ENCODE data around the gene CTIF. TPM values are rescaled to one million over a fixed set of nuclear protein-coding genes. Genes with fewer than 3 reads are reported as not detected.

Gene CTIF
- total and polyA plus RNA-seq, 2 donors (not counting 1 experiment from before 2014, with no cell fraction given): 27.2 to 28.1 TPM

- Histone ChIP-seq H3K4me3 (replicated peaks in 1 of 4; ENCODE audit: control extremely low read depth in 1 of 4, insufficient read depth in 1 of 4, low read depth in 3 of 4, low read length in 4 of 4) (no peak overlapping the region), H3K9me3 (ENCODE audit: control insufficient read depth, insufficient read depth, low read depth, low read length) (no peaks in the 10 kb centered on the region), H4K20me1 (ENCODE audit: control insufficient read depth, extremely low read depth, insufficient read depth, low read length) (no peaks in the 10 kb centered on the region), H2AFZ (ENCODE audit: low read length) (no peak overlapping the region), H3K4me2 (ENCODE audit: extremely low read depth, insufficient read depth, low read length) (no peak overlapping the region), H3K79me2 (ENCODE audit: control insufficient read depth, insufficient read depth, low read length) (no peaks in the 10 kb centered on the region), H3K27me3 (ENCODE audit: control insufficient read depth, insufficient read depth, low read length) (no peaks in the 10 kb centered on the region), H3K36me3 (ENCODE audit: control insufficient read depth, insufficient read depth, low read length) (no peaks in the 10 kb centered on the region), H3K27ac (ENCODE audit: insufficient read depth, low read length) (no peak overlapping the region), H3K9ac (ENCODE audit: insufficient read depth, low read length) (no peak overlapping the region), H3K4me1 (ENCODE audit: control insufficient read depth, extremely low read depth, insufficient read depth, low read length) (peaks cover 17% of the 10 kb centered on the region)
- TF ChIP-seq, protein P1, sequence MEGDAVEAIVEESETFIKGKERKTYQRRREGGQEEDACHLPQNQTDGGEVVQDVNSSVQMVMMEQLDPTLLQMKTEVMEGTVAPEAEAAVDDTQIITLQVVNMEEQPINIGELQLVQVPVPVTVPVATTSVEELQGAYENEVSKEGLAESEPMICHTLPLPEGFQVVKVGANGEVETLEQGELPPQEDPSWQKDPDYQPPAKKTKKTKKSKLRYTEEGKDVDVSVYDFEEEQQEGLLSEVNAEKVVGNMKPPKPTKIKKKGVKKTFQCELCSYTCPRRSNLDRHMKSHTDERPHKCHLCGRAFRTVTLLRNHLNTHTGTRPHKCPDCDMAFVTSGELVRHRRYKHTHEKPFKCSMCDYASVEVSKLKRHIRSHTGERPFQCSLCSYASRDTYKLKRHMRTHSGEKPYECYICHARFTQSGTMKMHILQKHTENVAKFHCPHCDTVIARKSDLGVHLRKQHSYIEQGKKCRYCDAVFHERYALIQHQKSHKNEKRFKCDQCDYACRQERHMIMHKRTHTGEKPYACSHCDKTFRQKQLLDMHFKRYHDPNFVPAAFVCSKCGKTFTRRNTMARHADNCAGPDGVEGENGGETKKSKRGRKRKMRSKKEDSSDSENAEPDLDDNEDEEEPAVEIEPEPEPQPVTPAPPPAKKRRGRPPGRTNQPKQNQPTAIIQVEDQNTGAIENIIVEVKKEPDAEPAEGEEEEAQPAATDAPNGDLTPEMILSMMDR (conservative IDR thresholded peaks at IDR 0.05 in 1 of 2, IDR thresholded peaks at IDR 0.05 in 1 of 2; ENCODE audit: low read depth in 1 of 2, low read length in 2 of 2): no peak
- TF ChIP-seq EZH2 (IDR thresholded peaks at IDR 0.05; ENCODE audit: low read length, missing control alignments): no peak
- DNase-seq (ENCODE audit: low read depth in 2 of 2): peak in 1 of 2 donors; percentile 32
These were observed 315.9 kb downstream of the CTIF start for GRCh38 chr18:48854780-48855179.

- no peak overlapping the region for H3K4me3 ChIP-seq (replicated peaks in 1 of 4; ENCODE audit: control extremely low read depth in 1 of 4, insufficient read depth in 1 of 4, low read depth in 3 of 4, low read length in 4 of 4)
- H3K9ac ChIP-seq (ENCODE audit: insufficient read depth, low read length): no peak overlapping the region
- no peak overlapping the region for H2AFZ ChIP-seq (ENCODE audit: low read length)
- H3K9me3 ChIP-seq (ENCODE audit: control insufficient read depth, insufficient read depth, low read depth, low read length): no peaks in the 10 kb centered on the region
- no peak overlapping the region for H3K4me2 ChIP-seq (ENCODE audit: extremely low read depth, insufficient read depth, low read length)
- H3K4me1 ChIP-seq (ENCODE audit: control insufficient read depth, extremely low read depth, insufficient read depth, low read length): peaks cover 19% of the 10 kb centered on the region
- TF ChIP-seq EZH2 (IDR thresholded peaks at IDR 0.05; ENCODE audit: low read length, missing control alignments): no peak
- TF ChIP-seq, protein P1 (conservative IDR thresholded peaks at IDR 0.05 in 1 of 2, IDR thresholded peaks at IDR 0.05 in 1 of 2; ENCODE audit: low read depth in 1 of 2, low read length in 2 of 2): no peak
- H3K79me2 ChIP-seq (ENCODE audit: control insufficient read depth, insufficient read depth, low read length): no peaks in the 10 kb centered on the region
- H3K27me3 ChIP-seq (ENCODE audit: control insufficient read depth, insufficient read depth, low read length): no peaks in the 10 kb centered on the region
- no peaks in the 10 kb centered on the region for H4K20me1 ChIP-seq (ENCODE audit: control insufficient read depth, extremely low read depth, insufficient read depth, low read length)
- H3K36me3 ChIP-seq (ENCODE audit: control insufficient read depth, insufficient read depth, low read length): peaks cover 2% of the 10 kb centered on the region
- peak in 1 of 2 donors; percentile 49 for DNase-seq (ENCODE audit: low read depth in 2 of 2)
- H3K27ac ChIP-seq (ENCODE audit: insufficient read depth, low read length): no peak overlapping the region
These were observed 316.9 kb downstream of the CTIF start for GRCh38 chr18:48855422-48856377.

GRCh38 chr18:48857023-48857694 lies 318.3 kb downstream of the CTIF start:
- no peak for DNase-seq (ENCODE audit: low read depth in 2 of 2)
- Histone ChIP-seq H3K4me2 (ENCODE audit: extremely low read depth, insufficient read depth, low read length) (no peak overlapping the region), H4K20me1 (ENCODE audit: control insufficient read depth, extremely low read depth, insufficient read depth, low read length) (no peaks in the 10 kb centered on the region), H3K9ac (ENCODE audit: insufficient read depth, low read length) (no peak overlapping the region), H3K9me3 (ENCODE audit: control insufficient read depth, insufficient read depth, low read depth, low read length) (no peaks in the 10 kb centered on the region), H3K27ac (ENCODE audit: insufficient read depth, low read length) (no peak overlapping the region), H3K79me2 (ENCODE audit: control insufficient read depth, insufficient read depth, low read length) (no peaks in the 10 kb centered on the region), H3K27me3 (ENCODE audit: control insufficient read depth, insufficient read depth, low read length) (no peaks in the 10 kb centered on the region), H3K36me3 (ENCODE audit: control insufficient read depth, insufficient read depth, low read length) (peaks cover 4% of the 10 kb centered on the region), H3K4me1 (ENCODE audit: control insufficient read depth, extremely low read depth, insufficient read depth, low read length) (peaks cover 16% of the 10 kb centered on the region), H3K4me3 (replicated peaks in 1 of 4; ENCODE audit: control extremely low read depth in 1 of 4, insufficient read depth in 1 of 4, low read depth in 3 of 4, low read length in 4 of 4) (no peak overlapping the region), H2AFZ (ENCODE audit: low read length) (no peak overlapping the region)
- TF ChIP-seq EZH2 (IDR thresholded peaks at IDR 0.05; ENCODE audit: low read length, missing control alignments): no peak
- TF ChIP-seq, protein P1 (conservative IDR thresholded peaks at IDR 0.05 in 1 of 2, IDR thresholded peaks at IDR 0.05 in 1 of 2; ENCODE audit: low read depth in 1 of 2, low read length in 2 of 2): no peak
